Fibroblast of skin of right biceps (primary cell): Measurements from ENCODE around the gene MID1.

ENCODE experiments used
- DNase-seq: peaks from one replicate; pipeline ENCODE4 v3.0.0-alpha.2; 2013

The MID1 gene

GRCh38 chrX:10483191-10483831 lies 137.1 kb downstream of the MID1 start:
- DNase-seq, result no peak

- no peak for DNase-seq
Observed at GRCh38 chrX:10482708-10483107, 137.7 kb downstream of the MID1 start.

GRCh38 chrX:10482261-10482660 lies 138.1 kb downstream of the MID1 start:
- no peak for DNase-seq

GRCh38 chrX:10480861-10481260 lies 139.5 kb downstream of the MID1 start:
- no peak for DNase-seq

- DNase-seq, result no peak
Observed at GRCh38 chrX:10479508-10479907, 140.9 kb downstream of the MID1 start.

GRCh38 chrX:10477525-10477924 lies 142.9 kb downstream of the MID1 start:
- DNase-seq, result no peak

- DNase-seq, result no peak
Observed at GRCh38 chrX:10474913-10475568, 145.3 kb downstream of the MID1 start.

GRCh38 chrX:10474510-10474909 lies 145.9 kb downstream of the MID1 start:
- no peak for DNase-seq

- DNase-seq, result peak; percentile 58
Observed at GRCh38 chrX:10471418-10471817, 149.0 kb downstream of the MID1 start.

GRCh38 chrX:10470009-10470408 lies 150.4 kb downstream of the MID1 start:
- no peak for DNase-seq

GRCh38 chrX:10467793-10468192 lies 152.6 kb downstream of the MID1 start:
- peak; percentile 81 for DNase-seq

GRCh38 chrX:10465254-10465653 lies 155.1 kb downstream of the MID1 start:
- DNase-seq, result no peak

- DNase-seq, result peak; percentile 34
Observed at GRCh38 chrX:10457092-10457491, 163.3 kb downstream of the MID1 start.

- no peak for DNase-seq
Observed at GRCh38 chrX:10453945-10454344, 166.4 kb downstream of the MID1 start.

- DNase-seq, result no peak
Observed at GRCh38 chrX:10450959-10451355, 169.4 kb downstream of the MID1 start.

- peak; percentile 89 for DNase-seq
Observed at GRCh38 chrX:10450229-10450958, 170.0 kb downstream of the MID1 start.

GRCh38 chrX:10447564-10448214 lies 172.7 kb downstream of the MID1 start:
- DNase-seq, result peak; percentile 70

- no peak for DNase-seq
Observed at GRCh38 chrX:10444204-10444603, 176.2 kb downstream of the MID1 start.

- DNase-seq, result no peak
Observed at GRCh38 chrX:10441464-10441863, 178.9 kb downstream of the MID1 start.

- no peak for DNase-seq
Observed at GRCh38 chrX:10433296-10433965, 187.0 kb downstream of the MID1 start.

GRCh38 chrX:10429908-10430307 lies 190.5 kb downstream of the MID1 start:
- no peak for DNase-seq

GRCh38 chrX:10427249-10427648 lies 193.1 kb downstream of the MID1 start:
- DNase-seq, result no peak

- DNase-seq, result no peak
Observed at GRCh38 chrX:10423716-10424115, 196.7 kb downstream of the MID1 start.
